Prostate gland (tissue), 2 donors: ENCODE data around the gene LHB.

Source experiments
- CTCF ChIP-seq, 4 experiments: fragments of 200-600 bp in 2 of 4; fragments of 450-650 bp in 2 of 4; sonication (generic) in 2 of 4; IDR thresholded peaks; 1 replicate in 3 of 4; 2 replicates in 1 of 4; pipeline ENCODE4 v1.5.1; 2016 to 2019; ENCODE audit warnings: antibody characterized with exemption in 4 of 4, mild to moderate bottlenecking in 2 of 4, moderate library complexity in 2 of 4
- POLR2A ChIP-seq: fragments of 450-650 bp; IDR thresholded peaks from one replicate; pipeline ENCODE4 v1.6.1; 2016; ENCODE audit warnings: antibody characterized with exemption, mild to moderate bottlenecking
- POLR2AphosphoS5 ChIP-seq: sonication (generic); formaldehyde crosslinking; IDR thresholded peaks from one replicate; pipeline ENCODE4 v1.6.1; 2017; ENCODE audit warnings: antibody characterized with exemption

- TF ChIP-seq CTCF (IDR thresholded peaks at IDR 0.05) (no peak), POLR2A (no peak), POLR2AphosphoS5 (no peak)
Observed at GRCh38 chr19:48967346-48968178, 49.3 kb downstream of the LHB start.
